Stimulated activated CD8-positive, alpha-beta memory T cell treated with anti-CD3 and anti-CD28 coated beads, Interleukin-4, amount 100 ng/mL, for 1 hour (primary cell): ENCODE data around the gene RASD1.
"Not testable (repeated sequence)": the region's sequence is repeated elsewhere in the genome, so short reads cannot be mapped to it uniquely, and the experiment has no call there.

Experiments
- DNase-seq, 2 donors: peaks; one replicate each; pipeline ENCODE4 v3.0.0-alpha.2; 2020; ENCODE audit warnings: low read depth in 2 of 2, low spot score in 1 of 2

Gene RASD1

GRCh38 chr17:17497845-17498520, 1.8 kb upstream of the RASD1 start:
- DNase-seq = no peak

- DNase-seq = no peak
Measured at GRCh38 chr17:17497065-17497844, 1.1 kb upstream of the RASD1 start.

GRCh38 chr17:17495536-17496188, 533 bp downstream of the RASD1 start:
- DNase-seq = peak in 1 of 2 donors; percentile 6

- no peak for DNase-seq
Measured at GRCh38 chr17:17494870-17495535, 1.2 kb downstream of the RASD1 start.

- DNase-seq = no peak
Measured at GRCh38 chr17:17494499-17494869, 1.7 kb downstream of the RASD1 start.

- DNase-seq = no peak
Measured at GRCh38 chr17:17493986-17494466, 2.2 kb downstream of the RASD1 start.

GRCh38 chr17:17493249-17493985, 2.8 kb downstream of the RASD1 start:
- DNase-seq = no peak

GRCh38 chr17:17492571-17492970, 3.6 kb downstream of the RASD1 start:
- DNase-seq = no peak

- DNase-seq = no peak
Measured at GRCh38 chr17:17492085-17492484, 4.1 kb downstream of the RASD1 start.

GRCh38 chr17:17491546-17491988, 4.6 kb downstream of the RASD1 start:
- no peak for DNase-seq

- DNase-seq = no peak
Measured at GRCh38 chr17:17491031-17491471, 5.1 kb downstream of the RASD1 start.

GRCh38 chr17:17487998-17488397, 8.2 kb downstream of the RASD1 start:
- no peak for DNase-seq

- not testable (repeated sequence) for DNase-seq
Measured at GRCh38 chr17:17486416-17486815, 9.8 kb downstream of the RASD1 start.

GRCh38 chr17:17485420-17485819, 10.8 kb downstream of the RASD1 start:
- DNase-seq = no peak

GRCh38 chr17:17484451-17484899, 11.7 kb downstream of the RASD1 start:
- DNase-seq = no peak

GRCh38 chr17:17481860-17482259, 14.3 kb downstream of the RASD1 start:
- no peak for DNase-seq

GRCh38 chr17:17480593-17481148, 15.5 kb downstream of the RASD1 start:
- DNase-seq = no peak

- DNase-seq = no peak
Measured at GRCh38 chr17:17479209-17479608, 17.0 kb downstream of the RASD1 start.

GRCh38 chr17:17476865-17477467, 19.2 kb downstream of the RASD1 start, which contains the start of gene MED9:
Gene MED9, plus strand, starts transcription at chr17:17477000. Its CDS starts 42 bp downstream, at chr17:17477042.
- DNase-seq = peak; percentile 90 to 92

GRCh38 chr17:17474341-17474740, 21.9 kb downstream of the RASD1 start:
- DNase-seq = no peak
